GM19238 (cell line): Measurements from ENCODE around the gene PPP1R3G.
"Not testable (repeated sequence)": the region's sequence is repeated elsewhere in the genome, so short reads cannot be mapped to it uniquely, and the experiment has no call there.

Experiments
- DNase-seq: peaks from one replicate; pipeline ENCODE4 v3.0.0; 2011; ENCODE audit warnings: low spot score; ENCODE audit not compliant: insufficient read length

PPP1R3G gene

DNA sequence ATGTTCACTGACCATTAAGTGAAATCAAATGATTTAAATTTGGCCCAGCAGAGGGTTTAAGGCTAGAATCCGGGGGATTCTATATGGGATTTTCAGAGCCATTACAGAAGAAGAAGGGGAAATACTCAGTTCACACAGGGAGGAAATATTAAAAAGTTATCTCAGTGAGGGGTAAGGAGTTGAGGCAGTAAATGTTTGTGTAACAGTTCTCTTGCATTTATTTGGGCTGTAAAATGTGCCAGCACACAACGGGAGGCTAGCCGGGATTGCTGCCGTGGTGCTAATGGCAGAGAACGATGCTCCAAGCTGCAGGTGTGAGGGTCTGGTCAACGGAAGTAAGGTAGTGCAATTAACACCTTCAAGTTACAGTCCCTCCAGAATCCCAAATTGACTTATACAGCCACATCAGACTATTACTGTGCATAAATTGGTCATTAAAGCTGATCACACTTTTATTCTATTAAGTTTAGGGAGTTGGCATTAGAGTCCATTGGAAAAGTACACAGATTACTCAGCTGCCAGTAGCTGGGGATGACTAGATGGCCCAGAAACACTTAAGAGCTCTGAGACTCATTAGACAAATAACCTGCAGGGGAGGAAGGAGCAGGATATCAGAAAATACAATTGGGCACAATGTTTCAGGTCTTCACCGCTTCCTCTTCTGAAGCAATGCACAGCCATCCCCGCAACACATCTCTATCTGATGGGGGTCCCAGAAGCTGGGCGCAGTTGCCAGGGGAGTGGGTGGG, 31.3 kb downstream of the PPP1R3G start:
- DNase-seq, result no peak

DNA sequence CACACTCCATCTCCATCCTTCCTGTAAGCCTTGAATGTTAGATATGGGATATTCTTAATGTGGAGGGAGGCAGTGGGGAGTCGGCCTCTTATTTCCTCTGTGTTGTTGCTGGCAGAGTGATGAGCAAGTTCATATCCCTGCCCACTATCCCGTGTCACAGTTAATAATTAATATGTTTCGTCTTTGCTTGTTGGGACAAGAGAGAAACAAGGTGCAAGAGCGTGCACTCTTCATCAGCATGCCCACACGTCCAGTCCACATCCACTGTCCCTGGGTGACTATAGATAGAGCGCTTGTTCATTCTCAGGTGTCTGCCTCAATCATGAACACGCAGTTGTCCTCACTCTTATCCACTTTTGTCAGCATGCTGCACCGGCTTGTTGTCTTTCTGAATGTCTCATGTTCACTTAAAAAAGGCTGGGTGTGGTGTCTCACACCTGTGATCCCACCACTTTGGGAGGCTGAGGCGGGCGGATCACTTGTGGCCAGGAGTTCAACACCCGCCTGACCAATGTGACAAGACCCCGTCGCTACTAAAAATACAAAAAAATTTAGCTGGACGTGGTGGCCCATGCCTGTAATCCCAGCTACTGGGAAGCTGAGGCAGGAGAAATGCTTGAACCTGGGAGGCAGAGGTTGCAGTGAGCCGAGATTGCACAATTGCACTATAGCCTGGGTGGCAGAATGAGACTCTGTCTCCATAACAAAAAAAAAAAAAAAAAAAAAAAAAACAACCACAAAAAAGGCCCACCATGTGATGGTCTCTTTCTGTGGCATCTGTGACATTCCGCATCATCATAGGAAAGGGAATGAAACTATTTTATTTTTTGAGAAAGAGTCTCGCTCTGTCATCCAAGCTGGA, 34.2 kb downstream of the PPP1R3G start:
- DNase-seq, result no peak

DNA sequence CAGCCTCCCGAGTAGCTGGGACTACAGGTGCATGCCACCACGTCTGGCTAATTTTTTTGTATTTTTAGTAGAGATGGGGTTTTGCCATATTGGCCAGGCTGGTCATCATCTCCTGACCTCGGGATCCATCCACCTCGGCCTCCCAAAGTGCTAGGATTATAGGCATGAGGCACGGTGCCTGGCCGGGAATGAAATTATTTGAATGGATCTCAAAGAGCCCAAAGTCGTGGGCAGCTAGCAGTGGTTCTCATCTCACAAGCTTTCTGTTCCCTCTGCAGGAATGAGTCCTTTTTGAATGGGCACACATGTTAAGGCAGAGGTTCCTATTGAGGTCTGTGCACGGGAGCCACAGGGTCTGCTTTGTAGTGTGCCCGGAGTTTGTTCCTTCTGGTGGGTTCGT, 34.9 kb downstream of the PPP1R3G start:
- no peak for DNase-seq

- not testable (repeated sequence) for DNase-seq
These were observed 35.4 kb downstream of the PPP1R3G start for GRCh38 chr6:5120543-5120942.

GRCh38 chr6:5121479-5121878, 36.3 kb downstream of the PPP1R3G start:
- DNase-seq, result no peak

DNA sequence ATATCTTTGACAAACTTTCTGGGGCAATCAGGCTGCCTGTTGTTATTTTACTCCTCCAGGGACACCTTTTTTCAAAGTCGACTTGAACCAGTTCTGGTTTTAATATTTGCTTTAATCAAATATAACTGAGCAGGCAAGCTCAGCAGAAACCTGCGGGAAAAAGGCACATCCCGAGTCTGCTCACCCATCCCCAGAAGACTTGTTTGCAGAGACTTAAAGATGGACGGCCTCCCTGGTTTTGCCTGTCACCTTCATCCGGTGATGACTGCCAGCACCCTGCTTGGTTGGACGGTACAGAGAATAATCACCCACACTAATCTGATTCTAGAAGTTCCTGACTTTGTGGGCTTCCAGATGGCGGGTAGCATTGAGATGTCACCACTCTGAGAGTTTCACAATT, 36.8 kb downstream of the PPP1R3G start:
- DNase-seq, result no peak

DNA sequence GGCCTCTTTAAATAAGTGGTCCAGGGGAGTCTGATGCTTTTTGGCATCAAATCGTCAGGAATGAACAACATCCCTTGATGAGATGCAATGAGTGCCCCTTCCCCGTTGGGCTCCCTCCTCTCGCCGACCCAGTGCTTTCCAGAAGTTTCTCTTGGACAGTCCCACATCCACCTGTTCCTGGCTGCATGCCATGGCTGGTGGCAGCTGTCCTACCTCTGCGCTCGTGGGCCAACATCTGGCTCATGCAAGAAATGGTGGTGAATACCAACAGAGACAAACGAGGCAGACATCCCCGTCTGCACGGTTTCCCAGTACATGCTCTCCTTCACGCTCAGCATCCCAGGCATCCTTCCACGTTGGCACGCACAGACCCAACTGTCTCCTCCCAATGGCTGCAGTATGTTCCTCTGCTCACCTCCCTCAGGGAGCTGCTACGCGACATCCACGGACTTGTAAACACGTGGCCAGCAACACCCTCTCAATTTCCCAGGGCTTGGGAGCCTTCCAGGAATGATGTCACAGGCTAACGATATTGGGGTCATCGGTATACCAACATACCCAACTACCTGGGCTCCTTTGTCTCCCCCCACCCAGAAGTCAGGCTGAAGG, 37.5 kb downstream of the PPP1R3G start:
- DNase-seq, result no peak

GRCh38 chr6:5123296-5124143, 38.4 kb downstream of the PPP1R3G start:
- DNase-seq, result no peak

GRCh38 chr6:5124526-5124925, 39.4 kb downstream of the PPP1R3G start:
- DNase-seq, result no peak

- no peak for DNase-seq
These were observed 40.2 kb downstream of the PPP1R3G start for GRCh38 chr6:5125152-5126006.

DNA sequence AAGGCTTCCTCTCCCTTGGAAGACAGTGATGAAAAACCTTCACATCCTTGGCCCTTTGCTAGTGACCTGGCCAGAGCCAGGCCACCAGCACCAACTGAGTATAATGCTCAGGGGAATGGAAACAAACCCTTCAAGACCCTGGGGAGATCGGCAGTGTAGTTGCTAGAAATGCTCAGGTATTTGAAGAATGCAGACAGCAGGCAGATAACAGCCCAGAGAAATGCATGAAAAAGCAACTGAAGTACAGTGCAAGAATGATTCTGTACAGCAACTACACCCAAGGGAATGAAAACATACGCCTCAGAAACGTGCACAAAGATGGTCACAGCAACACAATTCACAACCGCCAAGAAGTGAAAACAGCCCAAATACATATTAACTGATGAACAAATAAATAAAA, 41.1 kb downstream of the PPP1R3G start:
- DNase-seq, result no peak

- DNase-seq, result no peak
These were observed 42.1 kb downstream of the PPP1R3G start for GRCh38 chr6:5127106-5127687.

- DNase-seq, result no peak
These were observed 43.2 kb downstream of the PPP1R3G start for GRCh38 chr6:5128351-5128750.

GRCh38 chr6:5130135-5130866, 45.2 kb downstream of the PPP1R3G start:
- DNase-seq, result no peak

DNA sequence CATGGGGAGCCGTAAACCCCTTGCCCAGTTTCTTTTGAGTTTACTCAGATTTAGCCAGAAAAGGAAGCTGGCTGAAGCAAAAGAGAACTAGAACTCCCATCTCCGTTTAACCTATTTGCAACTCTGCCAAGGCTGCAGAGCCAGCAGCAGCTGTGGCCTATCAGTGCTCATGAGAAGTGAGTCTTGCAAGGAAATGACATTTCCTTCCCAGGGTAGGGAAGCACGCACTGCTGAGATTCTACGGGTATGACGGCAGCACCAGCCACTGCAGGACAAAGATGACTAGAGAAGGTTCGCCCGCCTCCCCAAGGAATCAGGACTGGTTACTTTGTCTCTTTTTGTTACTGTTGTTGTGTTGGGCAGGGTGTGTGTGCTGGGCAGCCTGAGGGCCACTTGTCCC, 47.6 kb downstream of the PPP1R3G start:
- peak; percentile 28 for DNase-seq

GRCh38 chr6:5133943-5134342, 48.8 kb downstream of the PPP1R3G start:
- no peak for DNase-seq

DNA sequence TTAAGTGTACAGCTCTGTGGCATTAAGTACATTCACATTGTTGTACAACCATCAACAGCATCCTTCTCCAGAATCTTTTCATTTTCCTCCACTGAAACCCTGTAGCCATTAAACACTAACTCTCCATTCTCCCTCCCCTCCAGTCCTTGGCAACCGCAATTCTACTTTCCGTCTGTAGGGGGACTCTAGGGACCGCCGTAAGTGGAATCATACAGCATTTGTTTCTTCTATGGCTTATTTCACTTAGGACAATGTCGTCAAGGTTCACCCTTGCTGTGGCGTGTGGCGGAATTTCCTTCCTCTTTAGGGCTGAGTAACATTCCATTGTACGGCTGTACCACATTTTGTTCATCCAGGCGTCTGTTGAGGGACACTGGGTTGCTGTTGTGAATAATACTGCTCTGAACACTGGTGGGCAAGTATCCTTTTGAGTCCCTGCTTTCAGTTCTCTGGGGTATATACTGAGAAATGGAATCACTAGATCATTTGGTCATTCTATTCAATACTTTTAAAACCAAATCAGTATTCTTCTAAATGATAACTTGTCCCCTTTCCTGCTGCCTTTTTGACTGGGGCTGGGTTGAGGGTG, 50.7 kb downstream of the PPP1R3G start:
- no peak for DNase-seq

- no peak for DNase-seq
These were observed 51.7 kb downstream of the PPP1R3G start for GRCh38 chr6:5136851-5137250.
